PC-9 (cell line): ENCODE measurements around the gene E4F1. TPM values are rescaled to one million over a fixed set of nuclear protein-coding genes. Genes with fewer than 3 reads are reported as not detected.

ENCODE experiments used
- microRNA-seq: library from miRNA; unstranded; fragments of <30 nt; microRNA quantifications from one replicate; pipeline ENCODE4 v1.2.0, GENCODE V29; 2021; ENCODE audit warnings: borderline number of aligned reads, borderline replicate concordance
- total RNA-seq: library from RNA; stranded (reverse); gene quantifications from 2 replicates; pipeline ENCODE4 v1.2.3, GENCODE V29; 2021

E4F1 gene
- total RNA-seq, 1 experiment from 2014 or later, result 38.8 TPM

Small RNA genes lying within 50 kb of the gene (microRNA-seq; reads per million reads assigned to microRNA genes)
- not detected for gene MIR3677
- not detected for gene MIR4717

Other genes with a start within 250 kb of the E4F1 start
- gene NOXO1, start 242.1 kb upstream of the E4F1 start, total RNA-seq, result 11.1 and 12.7 TPM in 2 replicates
- gene GFER, start 239.4 kb upstream of the E4F1 start, total RNA-seq, result 59.7 and 63.8 TPM in 2 replicates
- gene SYNGR3, start 233.6 kb upstream of the E4F1 start, total RNA-seq, result 4.3 and 4.5 TPM in 2 replicates
- 68.4 and 72.5 TPM in 2 replicates for gene ZNF598, start 213.8 kb upstream of the E4F1 start, total RNA-seq
- 4.0 and 8.1 TPM in 2 replicates for gene NPW, start 203.8 kb upstream of the E4F1 start, total RNA-seq
- gene NHERF2, start 196.7 kb upstream of the E4F1 start, total RNA-seq, result 104 and 144 TPM in 2 replicates
- gene NTHL1, start 175.8 kb upstream of the E4F1 start, total RNA-seq, result 47.3 and 66.6 TPM in 2 replicates
- gene TSC2, start 175.6 kb upstream of the E4F1 start, total RNA-seq, result 166 and 170 TPM in 2 replicates
- 91.5 and 105 TPM in 2 replicates for gene PKD1, start 87.7 kb upstream of the E4F1 start, total RNA-seq
- gene RAB26, start 75.0 kb upstream of the E4F1 start, total RNA-seq, result 29.5 and 31.3 TPM in 2 replicates
- 166 and 199 TPM in 2 replicates for gene TRAF7, start 67.8 kb upstream of the E4F1 start, total RNA-seq
- gene CASKIN1, start 27.0 kb upstream of the E4F1 start, total RNA-seq, result 2.1 and 3.3 TPM in 2 replicates
- 66.3 and 74.2 TPM in 2 replicates for gene MLST8, start 18.1 kb upstream of the E4F1 start, total RNA-seq
- 17.1 and 24.6 TPM in 2 replicates for gene BRICD5, start 12.7 kb upstream of the E4F1 start, total RNA-seq
- gene PGP, start 8.8 kb upstream of the E4F1 start, total RNA-seq, result 20.2 and 23.4 TPM in 2 replicates
- gene DNASE1L2, start 12.9 kb downstream of the E4F1 start, total RNA-seq, result 6.0 and 7.3 TPM in 2 replicates
- 131 and 216 TPM in 2 replicates for gene ECI1, start 28.0 kb downstream of the E4F1 start, total RNA-seq
- gene RNPS1, start 44.5 kb downstream of the E4F1 start, total RNA-seq, result 229 and 250 TPM in 2 replicates
- gene ABCA3, start 117.1 kb downstream of the E4F1 start, total RNA-seq, result 6.2 and 8.0 TPM in 2 replicates
- 53.4 and 69.0 TPM in 2 replicates for gene CCNF, start 205.9 kb downstream of the E4F1 start, total RNA-seq
- gene TEDC2, start 236.5 kb downstream of the E4F1 start, total RNA-seq, result 26.3 and 28.0 TPM in 2 replicates
- 0.87 and 0.90 TPM in 2 replicates for gene NTN3, start 247.7 kb downstream of the E4F1 start, total RNA-seq